HG03342 (cell line): ENCODE data around the gene SRRM4.

Source experiments
- ATAC-seq: cut with Tn5 transposase; IDR thresholded peaks from one replicate; pipeline ENCODE4 v1.9.1; 2021; ENCODE audit warnings: mild to moderate bottlenecking, moderate library complexity; ENCODE audit not compliant: unreplicated experiment

The SRRM4 gene

GRCh38 chr12:119158402-119158801, 177.1 kb downstream of the SRRM4 start:
- no peak for ATAC-seq

DNA sequence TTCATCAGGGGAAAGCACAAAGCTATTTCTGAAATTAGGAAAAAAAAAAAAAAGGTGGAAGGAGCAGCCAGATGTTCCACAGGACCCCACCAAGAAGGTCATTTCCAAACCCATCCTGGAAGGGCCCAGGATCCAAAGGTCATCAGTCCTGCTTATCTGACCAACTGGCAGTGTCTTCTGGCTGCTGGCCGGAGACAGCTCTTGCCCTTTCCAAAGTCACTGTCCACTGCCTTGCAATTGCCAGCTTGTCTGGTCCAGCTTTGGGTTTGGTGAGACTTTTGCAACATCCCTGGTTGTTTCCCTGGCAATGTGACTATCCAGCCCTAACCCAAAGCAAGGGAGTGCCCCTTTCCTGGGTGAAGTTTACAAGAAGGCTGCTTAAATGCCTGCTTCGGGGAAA, 178.5 kb downstream of the SRRM4 start:
- ATAC-seq = no peak

GRCh38 chr12:119167902-119168301, 186.6 kb downstream of the SRRM4 start:
- no peak for ATAC-seq

DNA sequence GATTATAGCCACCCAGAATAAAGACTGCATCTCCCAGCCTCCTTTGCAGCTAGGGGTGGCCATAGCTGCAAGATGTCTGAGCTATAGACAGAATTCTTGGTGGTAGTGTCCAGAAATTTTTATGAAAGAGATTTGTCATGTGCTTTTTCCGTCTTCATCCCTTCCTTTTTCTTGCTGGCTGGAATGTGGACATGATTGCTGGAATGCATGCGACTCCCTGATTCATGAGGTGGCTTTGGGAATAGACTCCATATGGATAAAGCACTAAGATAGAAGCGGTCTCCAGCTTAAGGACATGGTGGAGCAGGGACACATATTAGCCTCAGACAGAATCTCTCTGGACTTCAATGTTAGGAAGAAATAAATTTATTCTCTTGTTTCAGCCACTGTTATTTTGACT, 187.4 kb downstream of the SRRM4 start:
- ATAC-seq = no peak

- ATAC-seq = no peak
Observed at GRCh38 chr12:119169150-119169549, 187.8 kb downstream of the SRRM4 start.

DNA sequence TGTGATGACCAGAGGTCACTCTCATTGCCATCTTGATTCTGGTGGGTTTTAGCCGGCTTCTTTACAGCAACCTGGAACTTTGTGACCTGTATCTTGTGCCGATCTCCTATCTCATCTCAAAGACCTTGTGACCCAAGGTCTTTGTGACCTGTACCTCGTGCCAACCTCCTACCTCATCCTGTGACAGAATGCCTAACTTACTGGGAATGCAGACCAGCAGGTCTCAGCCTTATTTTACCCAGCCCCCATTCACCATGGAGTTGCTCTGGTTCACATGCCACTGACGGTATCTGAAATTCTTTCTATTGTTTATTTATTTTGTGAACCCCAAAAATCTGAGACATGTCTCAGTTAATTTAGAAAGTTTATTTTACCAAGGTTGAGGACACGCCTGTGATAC, 189.9 kb downstream of the SRRM4 start:
- no peak for ATAC-seq

GRCh38 chr12:119171691-119172425, 190.5 kb downstream of the SRRM4 start:
- no peak for ATAC-seq

GRCh38 chr12:119175081-119175480, 193.7 kb downstream of the SRRM4 start:
- no peak for ATAC-seq

DNA sequence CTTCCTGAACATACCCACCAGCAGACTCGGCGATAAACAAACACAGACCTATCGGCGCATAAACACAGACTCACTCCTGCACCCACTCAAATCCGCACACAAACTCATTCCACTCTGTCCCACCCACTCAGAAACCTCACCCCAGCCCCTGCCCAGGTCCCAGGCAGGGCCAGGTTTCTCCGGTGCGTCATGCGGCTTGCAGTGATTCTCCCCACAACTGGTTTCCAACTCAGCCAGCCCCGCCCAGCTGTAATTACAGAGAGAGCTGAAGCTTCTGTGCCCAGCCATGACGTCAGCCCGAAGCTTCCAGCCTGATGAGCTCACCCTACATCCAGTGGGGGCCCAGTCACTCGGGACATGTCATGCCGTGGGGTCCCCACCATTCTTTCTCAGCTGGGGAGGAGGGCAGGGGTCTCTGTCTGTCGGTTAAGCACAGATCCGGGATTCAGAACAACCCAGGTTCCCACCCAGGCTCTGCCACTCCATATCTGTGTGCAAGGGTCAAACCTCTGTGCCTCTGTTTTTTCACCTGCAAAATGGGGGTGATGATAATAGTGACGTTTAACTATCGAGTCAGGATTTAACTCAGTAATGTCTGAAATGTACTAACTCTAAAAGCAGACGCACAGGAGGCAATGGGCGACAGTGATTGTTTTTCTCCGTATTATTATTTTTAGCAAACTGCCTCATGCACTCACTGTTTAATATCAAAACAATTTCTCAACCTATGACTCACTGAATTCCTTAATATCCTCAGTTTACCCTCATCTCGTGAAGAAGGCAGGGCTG, 195.1 kb downstream of the SRRM4 start:
- no peak for ATAC-seq

GRCh38 chr12:119177056-119177325, 195.7 kb downstream of the SRRM4 start:
- no peak for ATAC-seq

DNA sequence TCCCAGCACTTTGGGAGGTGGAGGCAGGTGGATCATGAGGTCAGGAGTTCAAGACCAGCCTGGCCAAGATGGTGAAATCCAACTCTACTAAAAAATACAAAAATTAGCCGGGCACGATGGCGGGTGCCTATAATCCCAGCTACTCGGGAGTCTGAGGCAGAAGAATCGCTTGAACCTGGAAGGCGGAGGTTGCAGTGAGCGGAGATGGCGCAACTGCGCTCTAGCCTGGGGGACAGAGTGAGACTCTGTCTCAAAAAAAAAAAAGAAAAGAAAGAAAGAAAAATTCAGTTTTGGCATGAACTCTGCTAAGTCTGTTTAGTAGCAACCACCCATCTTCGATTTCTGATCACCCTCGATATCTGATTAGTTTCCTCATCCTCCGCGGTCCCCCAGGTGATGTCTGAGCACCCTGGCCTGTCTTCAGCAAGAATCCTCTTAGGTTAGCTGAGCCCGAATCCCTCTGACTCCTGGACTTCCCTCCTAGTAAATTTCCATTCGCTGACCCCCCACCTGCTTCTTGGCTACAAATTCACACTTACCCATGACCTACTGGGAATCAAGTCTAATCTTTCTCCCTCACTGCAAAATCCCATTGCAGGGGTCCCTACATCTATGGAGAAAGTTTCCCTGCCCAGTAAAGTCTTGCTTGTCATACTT, 196.5 kb downstream of the SRRM4 start:
- no peak for ATAC-seq

DNA sequence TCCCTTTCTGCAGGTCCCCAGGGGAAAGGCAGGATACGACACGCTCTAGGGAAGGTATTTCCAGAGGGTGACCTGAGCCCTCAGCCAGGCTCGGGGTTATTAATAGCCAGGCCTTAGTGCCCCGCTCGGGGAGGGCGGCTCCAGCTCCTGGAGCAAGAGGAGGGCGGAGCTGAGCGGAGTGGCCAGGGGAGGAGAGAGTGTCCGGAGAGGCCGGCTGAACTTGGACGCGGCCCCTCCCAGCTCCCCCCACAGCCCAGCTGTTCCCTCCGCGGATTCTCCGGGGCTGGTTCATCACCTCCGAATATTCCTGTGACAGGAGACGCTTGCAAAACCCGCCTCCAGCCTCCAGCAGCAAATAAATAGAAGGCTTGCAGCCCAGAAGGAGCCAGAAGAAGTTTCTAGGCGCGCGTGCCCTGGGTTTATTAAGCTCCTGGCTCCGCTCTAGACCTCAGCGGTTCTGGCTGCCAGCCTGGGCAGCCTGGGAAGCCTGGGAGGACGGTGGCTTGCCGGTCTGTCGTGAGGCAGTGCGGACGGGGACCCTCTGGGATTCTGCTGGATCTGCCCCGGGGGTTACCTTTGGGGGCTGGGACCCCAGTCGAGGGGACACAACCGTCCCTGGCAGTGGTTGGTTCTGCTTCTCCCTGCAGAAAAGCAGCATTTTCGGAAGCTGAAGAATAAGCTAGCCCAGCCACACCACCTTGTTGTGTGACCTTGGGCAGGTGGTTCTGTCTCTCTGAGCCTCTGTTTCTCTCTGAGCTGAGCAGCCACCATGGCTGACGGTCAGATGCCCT, 197.4 kb downstream of the SRRM4 start, which contains the start of gene HSPB8:
Gene HSPB8, plus strand, starts transcription at position 388 of the 791 bp plus-strand sequence. Its CDS starts 382 bp downstream, at position 770.
- no peak for ATAC-seq

- ATAC-seq = no peak
Observed at GRCh38 chr12:119179335-119180021, 198.1 kb downstream of the SRRM4 start.

- ATAC-seq = no peak
Observed at GRCh38 chr12:119180380-119181040, 199.2 kb downstream of the SRRM4 start.

GRCh38 chr12:119181202-119181601, 199.9 kb downstream of the SRRM4 start:
- no peak for ATAC-seq

DNA sequence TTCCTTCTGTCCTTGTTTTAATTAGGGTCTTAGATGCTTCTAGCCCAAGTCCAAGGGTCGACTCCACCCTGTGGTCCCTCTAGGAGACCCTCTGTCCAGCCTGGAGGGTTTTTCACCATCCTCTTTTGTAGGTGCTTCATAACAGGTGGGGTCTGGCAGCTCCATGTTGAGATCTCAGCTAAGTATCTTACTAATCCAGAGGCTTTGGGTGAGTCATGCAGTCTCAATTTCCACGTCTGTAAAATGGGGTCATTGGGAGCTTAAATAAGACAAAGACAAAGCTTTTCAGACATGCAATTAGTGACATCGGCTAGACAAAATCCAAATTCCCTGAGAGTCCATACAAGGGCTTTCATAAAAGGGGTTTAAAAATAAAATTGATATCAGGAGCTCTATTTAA, 200.6 kb downstream of the SRRM4 start:
- no peak for ATAC-seq

DNA sequence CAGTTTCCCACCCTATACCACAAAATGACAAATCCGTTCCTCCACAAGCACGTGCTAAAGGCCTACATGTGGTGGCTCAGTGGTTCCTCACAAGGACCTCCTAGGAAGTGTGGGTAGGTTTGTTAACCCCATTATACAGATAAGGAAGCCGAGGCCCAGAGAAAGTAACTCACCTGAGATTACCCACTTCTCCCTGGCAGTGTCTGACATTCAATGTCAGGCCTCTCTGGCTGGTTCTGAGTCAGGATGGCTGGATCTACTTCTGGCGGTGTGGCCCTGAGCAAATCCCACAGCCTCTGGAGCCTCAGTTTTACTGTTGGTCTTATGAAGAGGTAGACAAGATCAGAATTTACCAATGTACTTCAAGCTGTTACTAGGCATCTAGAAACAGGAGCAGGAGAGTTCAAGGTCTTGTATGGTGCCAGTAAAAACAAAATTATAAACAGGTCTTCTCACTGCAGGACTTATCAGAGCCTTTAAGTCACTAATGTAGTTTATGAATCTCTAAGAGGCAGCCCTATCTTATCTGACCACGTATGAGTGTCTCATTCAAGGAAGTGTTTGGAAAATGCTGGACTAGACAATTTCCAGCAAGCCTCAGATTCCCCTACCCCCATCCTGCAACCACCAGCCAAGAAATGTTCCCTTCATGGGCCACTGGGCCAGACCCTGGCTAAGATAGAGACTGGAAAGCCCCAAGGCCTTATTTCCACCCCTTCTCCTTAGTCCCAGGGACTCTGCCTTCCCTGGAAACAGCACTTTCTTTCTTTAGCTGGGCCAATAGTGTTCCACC, 201.6 kb downstream of the SRRM4 start:
- no peak for ATAC-seq

DNA sequence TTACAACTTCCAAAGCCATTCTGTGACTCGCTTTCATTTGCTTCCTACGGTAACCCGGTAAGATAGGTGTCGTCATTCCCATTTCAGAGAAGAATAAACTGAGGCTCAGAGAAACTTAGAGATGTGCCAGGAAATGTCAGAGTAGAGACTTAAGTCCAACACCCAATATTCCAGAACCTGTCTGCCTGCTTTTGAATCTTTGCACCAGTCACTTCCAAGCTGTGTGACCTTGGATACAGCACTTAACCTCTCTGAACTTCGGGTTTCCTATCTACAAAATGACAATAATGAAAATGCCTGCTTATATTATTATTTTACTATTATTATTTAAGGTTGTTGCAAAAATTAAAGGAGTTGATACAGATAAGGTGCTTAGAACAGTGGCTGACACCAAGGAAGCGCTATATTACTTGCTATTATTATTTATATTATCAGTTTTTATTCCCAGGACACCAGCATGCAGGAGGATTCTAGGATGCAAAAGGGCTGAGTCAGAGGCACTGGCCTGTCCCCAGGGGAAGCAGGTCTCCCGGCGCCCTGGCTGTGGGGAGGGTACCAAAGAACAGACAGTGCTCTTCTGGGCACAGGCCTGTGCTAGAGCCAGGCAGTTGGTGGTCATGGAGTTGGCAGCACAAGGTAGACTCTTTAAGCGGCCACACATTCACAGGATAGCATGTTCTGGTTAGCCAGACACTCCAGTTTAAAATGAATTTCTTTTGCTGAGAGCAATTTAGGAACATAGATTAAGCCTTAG, 202.8 kb downstream of the SRRM4 start:
- ATAC-seq = no peak

- no peak for ATAC-seq
Observed at GRCh38 chr12:119195256-119195655, 213.9 kb downstream of the SRRM4 start.
